ENCODE measurements around the gene C12orf57. TPM values are rescaled to one million over a fixed set of nuclear protein-coding genes. Genes with fewer than 3 reads are reported as not detected.

C12orf57 gene
- total RNA-seq, 1 experiment from 2014 or later: 103 TPM

GRCh38 chr12:6917491-6918231 lies 26.2 kb upstream of the C12orf57 start:
- CTCF ChIA-PET: no interaction called here
- Mint-ChIP-seq H3K9me3 (ENCODE audit: low read depth, unreplicated experiment) (no peaks in the 10 kb centered on the region), H3K36me3 (ENCODE audit: insufficient read depth, unreplicated experiment) (peaks cover 35% of the 10 kb centered on the region), H3K27me3 (ENCODE audit: unreplicated experiment) (peaks cover 26% of the 10 kb centered on the region), H3K4me3 (ENCODE audit: low read depth, unreplicated experiment) (no peak overlapping the region), H3K4me1 (ENCODE audit: low read depth, unreplicated experiment) (no peaks in the 10 kb centered on the region), H3K27ac (ENCODE audit: unreplicated experiment) (no peak overlapping the region)
- intact Hi-C loops (cut with micrococcal nuclease; ENCODE audit: unreplicated experiment): no loop called here
- no TSS peak for BruUV-seq (replicated peaks)
- TF ChIP-seq, protein P1, sequence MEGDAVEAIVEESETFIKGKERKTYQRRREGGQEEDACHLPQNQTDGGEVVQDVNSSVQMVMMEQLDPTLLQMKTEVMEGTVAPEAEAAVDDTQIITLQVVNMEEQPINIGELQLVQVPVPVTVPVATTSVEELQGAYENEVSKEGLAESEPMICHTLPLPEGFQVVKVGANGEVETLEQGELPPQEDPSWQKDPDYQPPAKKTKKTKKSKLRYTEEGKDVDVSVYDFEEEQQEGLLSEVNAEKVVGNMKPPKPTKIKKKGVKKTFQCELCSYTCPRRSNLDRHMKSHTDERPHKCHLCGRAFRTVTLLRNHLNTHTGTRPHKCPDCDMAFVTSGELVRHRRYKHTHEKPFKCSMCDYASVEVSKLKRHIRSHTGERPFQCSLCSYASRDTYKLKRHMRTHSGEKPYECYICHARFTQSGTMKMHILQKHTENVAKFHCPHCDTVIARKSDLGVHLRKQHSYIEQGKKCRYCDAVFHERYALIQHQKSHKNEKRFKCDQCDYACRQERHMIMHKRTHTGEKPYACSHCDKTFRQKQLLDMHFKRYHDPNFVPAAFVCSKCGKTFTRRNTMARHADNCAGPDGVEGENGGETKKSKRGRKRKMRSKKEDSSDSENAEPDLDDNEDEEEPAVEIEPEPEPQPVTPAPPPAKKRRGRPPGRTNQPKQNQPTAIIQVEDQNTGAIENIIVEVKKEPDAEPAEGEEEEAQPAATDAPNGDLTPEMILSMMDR (IDR thresholded peaks at IDR 0.05; ENCODE audit: unreplicated experiment): no peak
- DNase-seq: no peak

GRCh38 chr12:6919588-6919987 lies 24.2 kb upstream of the C12orf57 start:
- peaks cover 29% of the 10 kb centered on the region for H3K36me3 Mint-ChIP-seq (ENCODE audit: insufficient read depth, unreplicated experiment)
- TF ChIP-seq, protein P1 (IDR thresholded peaks at IDR 0.05; ENCODE audit: unreplicated experiment): no peak
- DNase-seq: no peak
- no peaks in the 10 kb centered on the region for H3K9me3 Mint-ChIP-seq (ENCODE audit: low read depth, unreplicated experiment)
- CTCF ChIA-PET: no interaction called here
- no peak overlapping the region for H3K4me3 Mint-ChIP-seq (ENCODE audit: low read depth, unreplicated experiment)
- peaks cover 5% of the 10 kb centered on the region for H3K4me1 Mint-ChIP-seq (ENCODE audit: low read depth, unreplicated experiment)
- intact Hi-C loops (cut with micrococcal nuclease; ENCODE audit: unreplicated experiment): no loop called here
- H3K27ac Mint-ChIP-seq (ENCODE audit: unreplicated experiment): no peak overlapping the region
- no TSS peak for BruUV-seq (replicated peaks)
- H3K27me3 Mint-ChIP-seq (ENCODE audit: unreplicated experiment): peaks cover 9% of the 10 kb centered on the region

GRCh38 chr12:6921539-6921938 lies 22.3 kb upstream of the C12orf57 start:
- peaks cover 35% of the 10 kb centered on the region for H3K36me3 Mint-ChIP-seq (ENCODE audit: insufficient read depth, unreplicated experiment)
- no peaks in the 10 kb centered on the region for H3K9me3 Mint-ChIP-seq (ENCODE audit: low read depth, unreplicated experiment)
- intact Hi-C loops (cut with micrococcal nuclease; ENCODE audit: unreplicated experiment): no loop called here
- TF ChIP-seq, protein P1 (IDR thresholded peaks at IDR 0.05; ENCODE audit: unreplicated experiment): no peak
- BruUV-seq (replicated peaks): no TSS peak
- H3K4me3 Mint-ChIP-seq (ENCODE audit: low read depth, unreplicated experiment): no peak overlapping the region
- H3K4me1 Mint-ChIP-seq (ENCODE audit: low read depth, unreplicated experiment): peaks cover 25% of the 10 kb centered on the region
- no peak for DNase-seq
- CTCF ChIA-PET: interaction anchor here (1.1 kb wide), 1 partner anchor 22 kb away, joined by 3 read pairs; the partner anchor contains the start of genes C12orf57 and RNU7-1
- no peaks in the 10 kb centered on the region for H3K27me3 Mint-ChIP-seq (ENCODE audit: unreplicated experiment)
- H3K27ac Mint-ChIP-seq (ENCODE audit: unreplicated experiment): no peak overlapping the region

- BruUV-seq (replicated peaks): no TSS peak
- peaks cover 40% of the 10 kb centered on the region for H3K36me3 Mint-ChIP-seq (ENCODE audit: insufficient read depth, unreplicated experiment)
- no peak overlapping the region for H3K27ac Mint-ChIP-seq (ENCODE audit: unreplicated experiment)
- DNase-seq: no peak
- intact Hi-C loops (cut with micrococcal nuclease; ENCODE audit: unreplicated experiment): no loop called here
- H3K27me3 Mint-ChIP-seq (ENCODE audit: unreplicated experiment): no peaks in the 10 kb centered on the region
- CTCF ChIA-PET: interaction anchor here (1.1 kb wide), 1 partner anchor 21 kb away, joined by 3 read pairs; the partner anchor contains the start of genes C12orf57 and RNU7-1
- no peaks in the 10 kb centered on the region for H3K9me3 Mint-ChIP-seq (ENCODE audit: low read depth, unreplicated experiment)
- H3K4me3 Mint-ChIP-seq (ENCODE audit: low read depth, unreplicated experiment): no peak overlapping the region
- peaks cover 32% of the 10 kb centered on the region for H3K4me1 Mint-ChIP-seq (ENCODE audit: low read depth, unreplicated experiment)
- TF ChIP-seq, protein P1 (IDR thresholded peaks at IDR 0.05; ENCODE audit: unreplicated experiment): no peak
These were observed 21.6 kb upstream of the C12orf57 start for GRCh38 chr12:6921996-6922946.

Measured in Calu3 (cell line).